GM18858 (cell line): ENCODE results near the gene PDZD4.

Experiments
- ATAC-seq: cut with Tn5 transposase; IDR thresholded peaks from one replicate; pipeline ENCODE4 v1.9.1; 2021; ENCODE audit not compliant: unreplicated experiment

The PDZD4 gene

DNA sequence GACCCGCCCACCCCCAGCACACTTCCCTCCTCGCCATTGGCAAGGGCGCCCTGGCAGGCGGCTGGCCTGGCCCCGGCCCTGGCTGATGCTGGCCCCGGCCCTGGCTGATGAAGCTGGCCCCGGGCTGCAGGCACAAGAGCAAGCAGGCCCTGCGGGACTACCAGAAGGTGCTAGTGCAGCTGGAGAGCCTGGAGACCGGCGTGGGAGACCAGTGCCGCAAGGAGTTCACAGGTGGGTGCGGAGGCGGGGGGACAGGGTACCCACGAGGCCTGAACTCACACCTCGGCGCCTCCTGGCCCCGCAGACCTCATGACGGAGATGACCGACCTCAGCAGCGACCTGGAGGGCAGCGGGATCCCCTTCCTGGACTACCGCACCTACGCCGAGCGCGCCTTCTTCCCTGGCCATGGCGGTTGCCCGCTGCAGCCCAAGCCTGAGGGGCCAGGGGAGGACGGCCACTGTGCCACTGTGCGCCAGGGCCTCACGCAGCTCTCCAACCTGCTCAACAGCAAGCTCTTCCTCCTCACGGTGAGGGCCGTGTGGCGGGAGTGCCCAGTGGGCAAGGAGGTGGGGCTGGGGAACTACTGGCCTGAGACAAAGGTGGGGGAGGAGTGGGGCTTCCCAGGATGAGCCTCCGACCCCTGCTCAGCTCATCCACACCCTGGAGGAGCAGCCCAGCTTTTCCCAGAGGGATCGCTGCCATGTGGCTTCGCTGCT lies 55.6 kb downstream of the PDZD4 start:
- ATAC-seq = no peak

DNA sequence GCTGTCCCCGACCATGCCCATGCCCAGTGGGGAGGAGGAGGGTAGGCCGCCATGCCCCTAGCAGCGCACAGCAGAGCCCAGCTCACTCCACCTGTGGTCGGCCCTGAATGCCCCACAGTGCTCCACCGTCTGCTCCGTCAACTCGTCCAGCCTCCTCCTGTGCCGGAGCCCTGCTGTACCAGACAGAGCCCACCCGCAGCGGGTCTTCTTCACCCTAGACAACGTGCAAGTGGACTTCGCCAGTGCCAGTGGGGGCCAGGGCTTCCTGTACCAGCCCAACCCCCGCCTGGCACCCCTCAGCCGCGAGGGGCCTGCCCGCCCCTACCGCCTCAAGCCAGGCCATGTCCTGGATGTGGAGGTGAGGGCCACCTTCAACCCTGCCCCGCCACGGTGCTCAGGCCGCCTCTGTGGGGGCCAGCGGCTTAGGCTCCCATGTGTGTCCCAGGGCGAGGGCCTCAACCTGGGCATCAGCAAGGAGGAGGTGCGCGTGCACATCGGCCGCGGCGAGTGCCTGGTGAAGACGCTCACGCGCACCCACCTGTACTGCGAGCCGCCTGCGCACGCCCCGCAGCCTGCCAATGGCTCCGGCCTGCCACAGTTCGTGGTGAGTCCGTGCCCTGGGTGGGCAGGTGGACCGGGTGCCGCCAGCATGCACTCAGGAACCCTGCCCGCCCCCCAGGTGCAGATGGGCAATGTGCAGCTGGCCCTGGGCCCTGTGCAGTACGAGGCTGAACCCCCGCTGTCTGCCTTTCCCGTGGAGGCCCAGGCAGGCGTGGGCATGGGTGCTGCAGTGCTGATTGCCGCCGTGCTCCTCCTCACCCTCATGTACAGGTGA lies 56.4 kb downstream of the PDZD4 start:
- ATAC-seq = no peak

DNA sequence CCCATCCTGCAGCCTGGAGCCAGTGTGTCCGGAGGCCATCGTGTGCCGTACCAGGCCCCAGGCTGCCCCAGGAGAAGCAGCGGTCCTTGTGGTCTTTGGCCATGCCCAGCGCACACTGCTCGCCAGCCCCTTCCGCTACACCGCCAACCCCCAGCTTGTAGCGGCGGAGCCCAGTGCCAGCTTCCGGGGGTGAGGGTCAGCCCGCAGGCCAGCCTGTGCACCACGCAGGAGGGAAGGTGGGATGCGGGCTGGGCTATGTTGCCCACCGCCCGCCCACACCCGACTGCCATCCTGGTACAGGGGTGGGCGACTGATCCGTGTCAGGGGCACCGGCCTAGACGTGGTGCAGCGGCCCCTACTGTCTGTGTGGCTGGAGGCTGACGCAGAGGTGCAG lies 57.1 kb downstream of the PDZD4 start:
- ATAC-seq = no peak

DNA sequence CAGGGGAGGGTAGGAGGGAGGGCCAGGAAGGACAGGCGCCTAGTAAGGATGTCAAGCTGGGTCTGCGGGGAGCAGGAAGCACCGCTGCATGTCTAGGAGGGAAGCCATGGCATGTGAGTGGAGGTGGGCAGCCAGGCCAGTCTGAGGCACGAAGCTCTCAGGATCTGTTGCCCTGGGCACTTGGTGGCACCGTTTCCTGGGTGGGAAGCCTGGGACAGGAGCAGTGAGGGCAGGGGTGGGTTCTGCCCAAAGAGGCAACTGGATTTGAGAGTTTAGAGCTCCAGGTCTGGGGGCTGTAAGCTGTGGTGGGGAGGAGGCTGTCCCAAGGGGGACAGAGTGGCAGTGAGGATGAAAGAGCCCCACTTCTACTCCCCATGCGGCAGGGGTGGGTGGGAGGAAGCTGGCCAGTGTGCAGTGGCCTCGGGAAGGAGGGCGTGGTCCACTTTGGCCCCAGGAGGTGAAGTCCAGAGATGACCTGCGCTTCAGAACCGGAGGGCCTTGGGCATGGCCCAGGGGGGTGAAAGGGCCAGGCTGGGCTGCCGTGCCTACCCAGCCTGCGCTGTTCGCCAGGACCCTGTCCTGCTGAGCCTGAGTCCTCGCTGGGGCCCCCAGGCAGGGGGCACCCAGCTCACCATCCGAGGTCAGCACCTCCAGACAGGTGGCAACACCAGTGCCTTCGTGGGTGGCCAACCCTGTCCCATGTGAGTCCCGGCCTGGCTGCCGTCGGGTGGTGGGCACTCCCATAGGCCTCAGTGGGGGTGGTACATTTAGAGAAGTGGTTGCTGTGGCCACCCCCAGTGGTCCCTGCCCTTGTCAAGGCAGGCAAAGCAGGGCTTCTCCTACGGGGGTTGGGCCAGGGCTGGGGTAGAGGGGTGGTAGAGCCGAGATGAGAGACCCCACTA lies 57.8 kb downstream of the PDZD4 start:
- ATAC-seq = no peak

DNA sequence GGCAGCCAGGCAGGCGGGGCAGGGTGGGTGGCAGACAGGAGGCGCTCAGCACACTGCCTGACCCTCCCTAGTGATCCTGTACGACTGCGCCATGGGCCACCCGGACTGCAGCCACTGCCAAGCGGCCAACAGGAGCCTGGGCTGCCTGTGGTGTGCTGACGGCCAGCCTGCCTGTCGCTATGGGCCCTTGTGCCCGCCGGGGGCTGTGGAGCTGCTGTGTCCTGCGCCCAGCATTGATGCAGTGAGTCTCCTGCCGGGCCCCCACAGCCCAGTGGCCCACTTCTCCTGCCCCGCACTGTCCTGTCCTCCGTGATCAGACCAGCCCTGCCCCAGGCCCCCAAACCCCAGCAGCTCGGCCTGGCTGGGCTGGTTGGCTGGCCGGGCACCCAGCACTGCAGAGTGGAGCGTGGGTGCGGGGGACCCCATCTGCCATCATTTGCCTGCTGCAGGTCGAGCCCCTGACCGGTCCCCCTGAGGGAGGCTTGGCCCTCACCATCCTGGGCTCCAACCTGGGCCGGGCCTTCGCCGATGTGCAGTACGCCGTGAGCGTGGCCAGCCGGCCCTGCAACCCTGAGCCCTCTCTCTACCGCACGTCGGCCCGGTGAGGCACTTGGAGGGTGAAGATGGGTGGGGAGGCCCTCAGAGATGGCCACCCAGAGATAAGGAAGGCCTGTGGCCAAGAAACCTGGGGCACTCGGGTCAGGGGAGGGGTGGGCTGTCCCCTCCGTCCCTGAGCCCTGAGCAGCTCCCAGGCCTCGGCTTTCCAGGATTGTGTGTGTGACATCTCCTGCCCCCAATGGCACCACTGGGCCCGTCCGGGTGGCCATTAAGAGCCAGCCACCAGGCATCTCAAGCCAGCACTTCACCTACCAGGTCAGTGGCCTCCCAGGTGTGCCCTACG lies 58.7 kb downstream of the PDZD4 start:
- ATAC-seq = no peak

DNA sequence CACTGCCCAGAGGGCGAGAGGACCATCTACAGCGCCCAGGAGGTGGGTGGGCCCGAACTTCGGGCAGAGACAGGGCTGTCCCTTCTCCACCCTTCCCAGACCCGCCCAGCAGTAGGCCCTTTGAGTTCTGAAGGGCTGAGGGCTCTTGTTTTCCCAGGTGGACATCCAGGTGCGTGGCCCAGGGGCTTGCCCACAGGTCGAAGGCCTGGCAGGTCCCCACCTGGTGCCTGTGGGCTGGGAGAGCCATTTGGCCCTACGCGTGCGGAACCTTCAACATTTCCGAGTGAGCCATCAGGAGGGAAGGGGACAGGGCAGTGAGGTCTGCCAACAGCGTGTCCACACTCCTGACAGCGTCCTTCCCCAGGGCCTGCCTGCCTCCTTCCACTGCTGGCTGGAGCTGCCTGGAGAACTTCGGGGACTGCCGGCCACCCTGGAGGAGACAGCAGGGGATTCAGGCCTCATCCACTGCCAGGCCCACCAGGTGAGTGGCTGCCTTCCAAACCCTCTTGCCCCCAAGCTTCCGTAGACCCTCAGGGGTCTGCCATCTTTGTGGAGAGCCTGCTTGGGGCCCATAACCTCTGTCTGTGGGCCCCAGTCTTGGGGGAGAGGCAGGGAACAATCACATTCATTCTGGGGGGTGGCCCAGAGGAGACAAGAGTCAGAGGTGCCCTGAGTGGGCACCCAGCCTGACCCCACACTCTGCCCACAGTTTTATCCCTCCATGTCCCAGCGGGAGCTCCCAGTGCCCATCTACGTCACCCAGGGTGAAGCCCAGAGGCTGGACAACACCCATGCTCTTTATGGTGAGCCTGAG lies 59.5 kb downstream of the PDZD4 start:
- no peak for ATAC-seq

DNA sequence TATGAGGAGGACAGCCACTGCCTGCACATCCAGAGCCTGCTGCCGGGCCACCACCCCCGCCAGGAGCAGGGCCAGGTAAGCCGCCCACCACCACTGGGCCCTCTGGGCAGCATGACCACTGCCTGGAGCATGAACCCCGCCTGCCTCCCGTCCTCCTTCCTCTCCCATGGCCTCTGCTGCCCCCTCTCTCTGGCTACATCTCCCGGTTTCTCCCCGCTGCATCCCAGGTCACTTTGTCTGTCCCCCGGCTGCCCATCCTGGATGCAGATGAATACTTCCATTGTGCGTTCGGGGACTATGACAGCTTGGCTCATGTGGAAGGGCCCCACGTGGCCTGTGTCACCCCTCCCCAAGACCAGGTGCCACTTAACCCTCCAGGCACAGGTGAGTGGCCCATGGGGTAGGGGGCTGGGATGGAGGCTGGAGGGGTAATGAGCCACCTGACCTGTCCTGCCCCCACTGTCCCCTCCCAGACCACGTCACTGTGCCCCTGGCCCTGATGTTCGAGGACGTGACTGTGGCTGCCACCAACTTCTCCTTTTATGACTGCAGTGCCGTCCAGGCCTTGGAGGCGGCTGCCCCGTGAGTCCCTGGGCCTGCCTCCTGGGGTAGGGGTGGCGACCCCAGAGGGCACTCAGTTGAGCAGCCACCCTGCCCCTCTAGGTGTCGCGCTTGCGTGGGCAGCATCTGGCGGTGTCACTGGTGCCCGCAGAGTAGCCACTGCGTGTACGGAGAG lies 60.3 kb downstream of the PDZD4 start:
- ATAC-seq = no peak

DNA sequence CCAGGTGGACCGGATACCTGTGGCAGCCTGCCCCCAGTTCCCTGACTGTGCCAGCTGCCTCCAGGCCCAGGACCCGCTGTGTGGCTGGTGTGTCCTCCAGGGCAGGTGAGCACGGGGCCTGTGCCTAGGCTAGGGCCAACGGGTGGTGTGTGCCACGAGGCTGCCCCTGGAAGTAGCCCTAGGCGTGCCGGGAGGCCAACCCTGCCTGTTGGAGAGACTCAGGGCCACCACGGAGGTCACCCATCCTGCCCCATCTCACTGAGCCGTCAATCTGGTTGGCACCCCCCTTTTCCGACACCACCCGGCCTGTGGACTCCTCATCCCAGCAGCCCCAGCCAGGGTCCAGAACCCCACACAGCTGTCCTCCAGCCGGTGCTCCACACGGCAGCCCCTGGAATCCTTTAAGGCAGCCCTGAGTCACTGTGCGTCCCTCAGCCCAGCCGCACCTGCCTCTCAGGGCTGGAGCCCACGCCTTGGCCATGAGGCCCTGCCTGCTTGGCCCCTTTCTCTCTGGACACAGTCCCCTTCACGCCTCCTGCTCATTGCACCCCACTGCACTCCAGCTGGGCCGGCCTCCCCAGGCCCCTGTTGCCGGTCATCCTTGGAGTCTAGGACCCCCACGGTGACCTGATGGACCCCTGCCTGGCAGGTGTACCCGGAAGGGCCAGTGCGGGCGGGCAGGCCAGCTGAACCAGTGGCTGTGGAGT lies 61.0 kb downstream of the PDZD4 start:
- ATAC-seq = no peak

DNA sequence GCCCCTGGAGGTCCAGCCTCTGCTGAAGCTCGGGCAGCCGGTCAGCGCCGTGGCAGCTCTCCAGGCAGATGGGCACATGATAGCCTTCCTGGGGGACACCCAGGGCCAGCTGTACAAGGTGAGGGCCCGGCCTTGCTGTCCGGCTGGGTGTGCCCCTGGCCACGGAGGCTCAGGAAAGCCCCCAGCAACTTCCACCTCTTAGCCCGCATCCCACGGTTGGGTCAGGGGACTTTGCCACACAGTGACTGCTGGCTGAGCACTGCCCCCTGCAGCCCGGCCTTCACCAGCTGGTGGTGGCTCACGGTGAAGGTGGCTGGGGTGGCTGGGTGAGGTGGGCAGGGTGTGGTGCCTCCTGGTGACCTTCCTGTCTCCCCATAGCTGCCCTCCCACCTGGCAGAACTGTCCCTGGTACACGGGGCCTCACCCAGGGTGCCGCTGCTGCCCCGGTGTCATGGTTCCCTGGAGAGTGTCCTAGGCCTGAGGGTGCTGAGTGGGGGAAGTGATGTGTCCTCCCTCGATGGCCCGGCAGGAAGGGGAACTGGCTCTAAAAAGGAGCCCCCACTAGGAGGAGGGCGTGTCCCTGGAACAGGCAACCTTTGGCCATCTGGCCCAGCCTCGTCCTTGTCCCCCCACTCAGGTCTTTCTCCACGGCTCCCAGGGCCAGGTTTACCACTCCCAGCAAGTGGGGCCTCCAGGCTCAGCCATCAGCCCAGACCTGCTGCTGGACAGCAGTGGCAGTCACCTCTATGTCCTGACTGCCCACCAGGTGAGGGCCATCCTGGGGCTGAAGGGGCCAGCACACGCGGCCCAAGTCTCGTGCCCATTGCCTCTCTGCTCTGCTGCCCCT lies 61.8 kb downstream of the PDZD4 start:
- no peak for ATAC-seq

DNA sequence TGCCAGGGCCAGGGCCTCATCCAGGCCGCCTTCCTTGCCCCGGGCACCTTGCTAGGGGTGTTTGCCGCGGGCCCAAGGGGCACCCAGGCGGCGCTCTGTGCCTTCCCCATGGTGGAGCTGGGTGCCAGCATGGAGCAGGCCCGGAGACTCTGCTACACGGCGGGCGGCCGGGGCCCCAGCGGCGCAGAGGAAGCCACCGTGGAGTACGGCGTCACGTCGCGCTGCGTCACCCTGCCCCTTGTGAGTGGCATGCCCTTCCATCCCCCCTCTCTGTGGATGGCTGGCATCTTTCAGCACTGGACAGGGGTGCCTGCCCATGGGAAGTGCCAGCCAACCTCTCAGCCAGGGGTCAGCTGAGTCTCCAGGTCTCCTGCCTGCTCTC lies 62.7 kb downstream of the PDZD4 start:
- ATAC-seq = no peak

GRCh38 chrX:153766871-153767673 lies 63.3 kb downstream of the PDZD4 start:
- no peak for ATAC-seq

- no peak for ATAC-seq
These were observed 64.1 kb downstream of the PDZD4 start for GRCh38 chrX:153766098-153766817.

- ATAC-seq = no peak
These were observed 64.9 kb downstream of the PDZD4 start for GRCh38 chrX:153765138-153766079.

DNA sequence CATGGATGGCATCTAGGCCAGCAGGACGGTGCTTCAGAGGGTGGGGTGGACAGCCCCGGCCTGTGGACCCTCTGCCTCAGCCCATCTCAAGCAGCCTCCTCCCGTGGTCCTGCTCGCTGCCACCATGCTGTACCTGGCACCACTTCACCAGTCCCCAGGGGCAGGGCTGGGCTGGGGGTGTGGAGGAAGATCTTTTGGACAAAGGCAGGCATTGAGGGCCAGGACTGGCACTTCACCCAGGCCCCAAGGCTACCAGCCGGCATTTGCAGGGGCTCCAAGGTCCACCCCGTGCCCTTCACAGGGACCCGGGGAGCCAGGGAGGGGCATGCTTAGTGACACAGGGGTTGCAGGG lies 65.6 kb downstream of the PDZD4 start:
- no peak for ATAC-seq
